Renal cortical epithelial cell (primary cell): Measurements from ENCODE around the gene LY6G6F. TPM values are rescaled to one million over a fixed set of nuclear protein-coding genes. Genes with fewer than 3 reads are reported as not detected.

ENCODE experiments used
- DNase-seq: peaks from one replicate; pipeline ENCODE4 v3.0.0-alpha.2; 2011; ENCODE audit warnings: low read depth
- total RNA-seq: library from RNA; depleted of rRNA; stranded (reverse); fragments of >200 nt; gene quantifications from 2 replicates; pipeline ENCODE4 v1.2.3, GENCODE V29; 2014

The LY6G6F gene
- total RNA-seq, 1 donor from 2014 or later, result not detected

DNA sequence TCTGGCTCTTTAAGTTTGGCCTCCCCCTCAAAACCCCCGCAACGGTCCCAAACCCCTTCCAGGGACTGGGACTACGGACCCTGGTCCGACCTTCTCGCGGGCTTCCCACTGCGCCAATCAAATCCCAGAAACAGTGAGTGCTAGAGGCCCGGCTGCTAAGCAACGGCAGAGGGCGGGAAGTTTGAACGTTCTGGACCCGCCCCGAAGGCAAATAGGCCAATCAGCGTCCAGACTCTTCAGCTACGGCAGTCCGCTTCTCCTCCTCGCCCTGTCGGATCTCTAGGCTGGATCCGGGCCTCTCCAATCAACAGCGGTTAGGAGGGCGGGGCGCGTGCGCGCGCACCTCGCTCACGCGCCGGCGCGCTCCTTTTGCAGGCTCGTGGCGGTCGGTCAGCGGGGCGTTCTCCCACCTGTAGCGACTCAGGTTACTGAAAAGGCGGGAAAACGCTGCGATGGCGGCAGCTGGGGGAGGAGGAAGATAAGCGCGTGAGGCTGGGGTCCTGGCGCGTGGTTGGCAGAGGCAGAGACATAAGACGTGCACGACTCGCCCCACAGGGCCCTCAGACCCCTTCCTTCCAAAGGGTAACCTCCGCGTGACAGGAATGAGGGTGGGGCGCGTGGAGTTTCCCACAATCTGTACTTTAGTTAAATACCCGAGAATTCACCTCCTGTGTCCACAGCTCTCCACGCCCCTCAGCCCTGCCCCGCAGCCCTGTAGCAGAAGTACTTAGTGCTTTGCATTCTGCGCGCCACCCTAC, 33.2 kb downstream of the LY6G6F start, which contains the start of gene MSH5:
Gene MSH5 (plus strand): TSS at position 367 of the 758 bp plus-strand sequence. CDS start 462 bp downstream, outside the sequence.
- DNase-seq, result peak; percentile 98

DNA sequence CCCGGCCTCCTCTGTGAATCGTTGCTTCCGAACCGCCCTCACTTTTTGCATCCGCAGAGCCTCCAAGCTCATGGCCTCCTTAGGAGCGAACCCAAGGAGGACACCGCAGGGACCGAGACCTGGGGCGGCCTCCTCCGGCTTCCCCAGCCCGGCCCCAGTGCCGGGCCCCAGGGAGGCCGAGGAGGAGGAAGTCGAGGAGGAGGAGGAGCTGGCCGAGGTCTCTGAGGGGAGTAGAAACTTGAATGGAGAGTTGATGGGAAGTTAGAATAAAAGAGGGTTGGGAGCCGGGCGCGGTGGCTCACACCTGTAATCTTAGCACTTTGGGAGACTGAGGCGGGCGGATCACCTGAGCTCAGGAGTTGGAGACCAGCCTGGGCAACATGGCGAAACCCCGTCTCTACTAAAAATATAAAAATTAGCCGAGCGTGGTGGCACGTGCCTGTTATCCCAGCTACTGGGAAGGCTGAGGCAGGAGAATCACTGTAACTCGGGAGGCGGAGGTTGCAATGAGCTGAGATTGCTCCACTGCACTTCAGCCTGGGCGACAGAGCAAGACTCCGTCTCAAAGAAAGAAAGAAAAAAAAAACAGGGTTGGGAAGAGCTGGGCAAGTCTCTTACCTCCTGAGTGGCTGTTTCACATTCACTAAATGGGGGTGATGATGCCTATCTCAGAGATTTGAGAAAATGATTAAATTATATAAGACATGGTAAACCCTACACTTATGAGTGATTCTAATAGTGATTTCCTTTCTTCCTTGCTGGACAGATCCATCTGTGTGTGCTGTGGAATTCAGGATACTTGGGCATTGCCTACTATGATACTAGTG, 33.9 kb downstream of the LY6G6F start:
- DNase-seq, result peak; percentile 25

DNA sequence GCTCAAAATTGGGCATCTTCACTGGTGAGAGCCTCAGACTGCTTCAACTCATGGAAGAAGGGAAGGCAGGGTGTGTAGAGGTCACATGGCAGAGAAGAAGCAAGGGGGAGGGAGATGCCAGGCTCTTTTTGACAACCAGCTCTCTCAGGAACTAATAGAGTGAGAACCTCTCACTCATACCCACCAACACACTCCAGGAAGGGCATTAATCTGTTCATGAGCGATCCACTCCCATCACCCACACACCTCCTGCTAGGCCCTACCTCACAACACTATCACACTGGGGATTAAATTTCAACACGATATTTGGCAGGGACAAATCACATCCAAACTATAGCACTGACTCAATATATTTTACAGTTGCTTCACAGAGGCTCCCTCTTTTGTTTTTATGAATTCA, 35.1 kb downstream of the LY6G6F start:
- no peak for DNase-seq

DNA sequence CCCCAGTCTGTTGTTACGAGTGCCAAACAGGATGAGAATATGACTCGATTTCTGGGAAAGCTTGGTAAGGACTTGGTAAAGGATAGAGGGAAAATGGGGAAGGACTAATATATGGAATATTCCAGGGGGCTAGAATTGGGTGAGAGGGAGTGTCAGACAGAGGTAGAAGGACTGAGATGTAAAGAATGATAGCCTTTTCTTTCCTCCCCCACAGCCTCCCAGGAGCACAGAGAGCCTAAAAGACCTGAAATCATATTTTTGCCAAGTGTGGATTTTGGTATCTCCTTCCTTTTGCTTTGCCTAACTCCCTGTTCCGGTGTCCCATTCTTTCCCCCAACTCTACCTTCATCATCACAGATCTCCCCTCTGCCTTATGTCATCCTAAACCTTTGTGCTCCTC, 36.2 kb downstream of the LY6G6F start:
- DNase-seq, result no peak

DNA sequence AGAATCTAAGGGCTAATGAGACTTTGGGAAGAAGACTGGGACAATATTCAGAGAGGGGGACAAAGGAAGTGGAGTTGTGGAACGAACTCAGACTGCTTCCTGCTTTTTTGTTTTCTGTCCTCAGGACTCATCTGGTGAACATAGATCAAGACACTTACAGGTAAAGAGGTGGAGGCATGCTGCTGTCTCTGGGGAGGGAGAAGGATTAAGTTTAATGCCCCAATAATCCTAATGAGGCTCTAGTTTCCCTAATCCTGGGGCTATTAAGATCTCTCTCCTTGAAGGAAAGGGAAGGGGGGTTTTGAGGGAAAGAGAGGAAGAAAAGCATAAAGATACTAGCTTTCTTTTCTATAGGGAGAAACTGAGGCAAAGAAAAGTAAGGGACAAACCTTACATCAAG, 37.8 kb downstream of the LY6G6F start:
- no peak for DNase-seq

DNA sequence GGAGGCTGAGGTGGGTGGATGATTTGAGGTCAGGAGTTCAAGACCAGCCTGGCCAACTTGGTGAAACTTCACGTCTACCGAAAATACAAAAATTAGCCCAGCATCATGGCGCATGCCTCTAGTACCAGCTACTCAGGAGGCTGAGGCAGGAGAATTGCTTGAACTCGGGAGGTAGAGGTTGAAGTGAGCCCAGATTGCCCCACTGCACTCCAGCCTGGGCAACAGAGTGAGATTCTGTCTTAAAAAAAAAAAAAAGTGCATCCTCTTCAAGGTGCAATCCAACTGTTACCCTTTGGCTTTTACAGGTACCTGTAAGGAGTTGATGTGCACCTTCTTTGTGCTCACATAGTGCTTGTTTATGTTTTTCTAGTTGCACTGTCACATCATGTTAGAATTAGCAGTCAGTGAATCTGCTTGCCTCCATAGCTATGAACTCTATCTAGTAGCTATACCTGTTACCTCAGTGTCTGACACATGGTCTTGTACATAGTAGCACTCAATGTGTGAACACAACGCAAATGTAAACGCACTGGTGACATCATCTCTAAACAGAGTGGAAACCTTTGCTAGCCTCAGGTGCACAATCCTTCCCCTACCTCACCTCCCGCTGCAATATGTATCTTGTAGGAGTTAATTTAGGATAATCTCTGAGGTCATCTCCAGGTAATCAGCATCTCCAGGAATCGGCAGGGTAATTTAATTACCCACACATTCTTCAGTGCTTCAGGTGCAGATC, 42.8 kb downstream of the LY6G6F start:
- DNase-seq, result no peak

DNA sequence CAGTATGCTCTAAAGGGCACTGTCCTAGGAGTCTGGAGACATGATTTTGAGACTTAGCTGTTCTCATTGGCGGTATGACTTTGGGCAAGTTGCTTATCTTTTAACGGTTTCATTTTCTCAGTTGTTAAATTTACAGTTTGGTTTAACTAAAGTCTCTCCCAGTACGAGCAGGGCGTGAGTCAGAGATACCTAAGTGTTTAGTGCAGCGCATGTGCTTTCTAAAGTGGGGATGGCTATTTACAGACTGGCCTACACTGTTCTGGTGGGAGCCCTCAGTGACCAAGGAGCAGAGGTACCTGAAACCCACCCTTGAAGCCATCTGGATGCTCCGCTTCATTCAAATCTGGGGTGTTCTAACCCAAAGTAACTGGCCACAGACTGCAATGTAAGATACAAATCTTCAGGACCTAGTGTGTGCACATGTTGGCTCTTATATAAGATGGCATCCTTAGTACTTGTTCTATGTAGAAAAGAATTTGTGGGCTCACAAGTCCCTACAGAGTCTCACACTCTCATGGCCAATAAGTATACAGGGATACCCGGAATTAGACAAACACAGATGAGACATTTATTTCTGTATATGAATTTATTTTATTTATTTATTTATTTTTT, 43.9 kb downstream of the LY6G6F start:
- no peak for DNase-seq

DNA sequence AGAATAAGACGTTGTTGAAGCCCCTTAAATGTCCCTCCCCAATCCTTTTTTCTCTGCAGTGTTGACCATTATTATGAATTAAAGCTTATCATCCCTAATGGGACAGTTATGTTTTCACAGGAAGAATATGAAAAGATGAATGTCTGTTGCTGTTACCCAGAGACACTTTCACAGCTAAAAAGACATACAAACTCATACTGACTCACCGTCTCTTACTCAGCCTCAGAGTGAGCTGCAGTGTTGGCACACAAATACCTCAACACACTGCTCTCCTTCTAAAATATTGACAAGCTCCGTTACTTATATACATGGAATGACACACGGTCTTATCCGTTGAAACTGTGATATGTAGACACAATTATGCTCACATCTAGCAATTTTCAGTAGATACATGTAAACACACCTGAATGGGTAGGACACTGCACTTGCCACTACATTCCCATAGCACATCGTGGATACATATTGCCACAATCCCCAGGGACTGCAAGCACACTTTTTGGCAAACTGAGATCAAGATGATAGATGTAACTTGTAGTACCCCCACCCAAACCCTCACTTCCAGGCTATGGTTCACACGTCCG, 46.2 kb downstream of the LY6G6F start:
- peak; percentile 36 for DNase-seq

DNA sequence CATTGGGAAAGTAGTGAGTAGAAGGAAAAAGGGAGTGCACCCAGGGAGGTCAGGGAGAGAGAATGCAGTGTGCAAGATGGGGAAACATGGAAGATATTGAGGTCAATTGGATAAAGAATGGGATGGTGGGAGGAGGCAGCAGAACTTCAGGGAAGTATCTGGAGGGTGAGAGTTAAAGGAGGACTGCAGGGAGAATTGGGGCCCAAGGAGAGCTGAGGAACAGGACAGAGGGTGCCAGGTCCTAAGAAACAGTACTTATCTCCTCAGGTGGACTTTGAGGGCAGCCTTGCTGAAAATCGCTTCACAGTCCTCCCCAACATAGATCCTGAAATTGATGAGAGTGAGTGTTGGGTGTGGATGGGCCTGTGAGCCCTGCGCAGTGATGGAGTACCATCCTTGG, 51.6 kb downstream of the LY6G6F start:
- DNase-seq, result no peak

Other genes with a start within 250 kb of the LY6G6F start
- 5.3 and 17.5 TPM in 2 replicates for gene MICB, start 208.7 kb upstream of the LY6G6F start, total RNA-seq
- gene MCCD1, start 177.9 kb upstream of the LY6G6F start, total RNA-seq, result 0.15 TPM in 1 of 2 replicates, not detected in the other
- 234 and 346 TPM in 2 replicates for gene DDX39B, start 164.9 kb upstream of the LY6G6F start, total RNA-seq
- gene ATP6V1G2, start 160.3 kb upstream of the LY6G6F start, total RNA-seq, result 1.0 TPM in 1 of 2 replicates, not detected in the other
- 17.6 and 30.0 TPM in 2 replicates for gene NFKBIL1, start 159.3 kb upstream of the LY6G6F start, total RNA-seq
- not detected in 2 replicates for gene LTA, start 134.6 kb upstream of the LY6G6F start, total RNA-seq
- 2.4 and 7.8 TPM in 2 replicates for gene TNF, start 131.3 kb upstream of the LY6G6F start, total RNA-seq
- gene LTB, start 124.4 kb upstream of the LY6G6F start, total RNA-seq, result 7.0 and 35.1 TPM in 2 replicates
- not detected in 2 replicates for gene LST1, start 120.6 kb upstream of the LY6G6F start, total RNA-seq
- not detected in 2 replicates for gene NCR3, start 113.9 kb upstream of the LY6G6F start, total RNA-seq
- not detected in 2 replicates for gene AIF1, start 91.6 kb upstream of the LY6G6F start, total RNA-seq
- 13.9 and 90.6 TPM in 2 replicates for gene PRRC2A, start 86.2 kb upstream of the LY6G6F start, total RNA-seq
- 130 and 241 TPM in 2 replicates for gene BAG6, start 54.2 kb upstream of the LY6G6F start, total RNA-seq
- gene APOM, start 51.0 kb upstream of the LY6G6F start, total RNA-seq, result 0.69 and 0.80 TPM in 2 replicates
- 28.6 and 32.0 TPM in 2 replicates for gene C6orf47, start 46.1 kb upstream of the LY6G6F start, total RNA-seq
- 9.1 and 16.0 TPM in 2 replicates for gene GPANK1, start 41.9 kb upstream of the LY6G6F start, total RNA-seq
- gene CSNK2B, start 40.8 kb upstream of the LY6G6F start, total RNA-seq, result 116 and 121 TPM in 2 replicates
- 2.6 TPM in 1 of 2 replicates, not detected in the other for gene LY6G5B, start 36.9 kb upstream of the LY6G6F start, total RNA-seq
- gene LY6G5C, start 25.8 kb upstream of the LY6G6F start, total RNA-seq, result 0.40 TPM in 1 of 2 replicates, not detected in the other
- gene ABHD16A, start 3.5 kb upstream of the LY6G6F start, total RNA-seq, result 54.7 and 56.6 TPM in 2 replicates
- not detected in 2 replicates for gene LY6G6D, start 8.5 kb downstream of the LY6G6F start, total RNA-seq
- not detected in 2 replicates for gene LY6G6C, start 14.9 kb downstream of the LY6G6F start, total RNA-seq
- gene MPIG6B, start 16.5 kb downstream of the LY6G6F start, total RNA-seq, result not detected in 2 replicates
- gene DDAH2, start 22.4 kb downstream of the LY6G6F start, total RNA-seq, result 101 and 121 TPM in 2 replicates
- gene CLIC1, start 29.7 kb downstream of the LY6G6F start, total RNA-seq, result 345 and 2,008 TPM in 2 replicates
- 4.4 and 6.6 TPM in 2 replicates for gene MSH5, start 33.1 kb downstream of the LY6G6F start, total RNA-seq
- gene SAPCD1, start 55.8 kb downstream of the LY6G6F start, total RNA-seq, result 0.50 and 0.69 TPM in 2 replicates
- gene VWA7, start 70.5 kb downstream of the LY6G6F start, total RNA-seq, result 2.6 and 8.5 TPM in 2 replicates
- 67.4 and 103 TPM in 2 replicates for gene VARS1, start 88.9 kb downstream of the LY6G6F start, total RNA-seq
- 16.6 and 46.9 TPM in 2 replicates for gene LSM2, start 100.1 kb downstream of the LY6G6F start, total RNA-seq
- gene HSPA1L, start 108.4 kb downstream of the LY6G6F start, total RNA-seq, result 0.87 and 2.0 TPM in 2 replicates
- 178 and 296 TPM in 2 replicates for gene HSPA1A, start 108.7 kb downstream of the LY6G6F start, total RNA-seq
- 197 and 264 TPM in 2 replicates for gene HSPA1B, start 120.9 kb downstream of the LY6G6F start, total RNA-seq
- gene NEU1, start 156.0 kb downstream of the LY6G6F start, total RNA-seq, result 104 and 112 TPM in 2 replicates
- gene SLC44A4, start 172.1 kb downstream of the LY6G6F start, total RNA-seq, result 1.1 and 26.6 TPM in 2 replicates
- gene EHMT2, start 190.8 kb downstream of the LY6G6F start, total RNA-seq, result 37.7 and 72.3 TPM in 2 replicates
- gene ZBTB12, start 195.2 kb downstream of the LY6G6F start, total RNA-seq, result 0.69 and 5.9 TPM in 2 replicates
- gene C2, start 220.9 kb downstream of the LY6G6F start, total RNA-seq, result 1.7 TPM in 1 of 2 replicates, not detected in the other
- 24.3 and 32.7 TPM in 2 replicates for gene CFB, start 239.2 kb downstream of the LY6G6F start, total RNA-seq